Panc1 (cell line): ENCODE data around the gene NANS. TPM values are rescaled to one million over a fixed set of nuclear protein-coding genes. Genes with fewer than 3 reads are reported as not detected.

ENCODE experiments used
- ATAC-seq: fragments of 200-7000 bp; cut with Tn5 transposase; 2 replicates; pipeline ENCODE4 v1.9.1; 2020; ENCODE audit warnings: mild to moderate bottlenecking, moderate library complexity
- BruUV-seq: library from RNA; stranded (reverse); fragments of 400-500 nt; replicated peaks from 2 replicates; lab custom pipeline; 2021; lab: Mats Ljungman, UMichigan
- CTCF ChIA-PET: fragments of 300-600 bp; sonication (Branson Sonifier 250); formaldehyde crosslinking; loops from one replicate; lab custom pipeline; 2022; ENCODE audit warnings: antibody characterized with exemption; lab: Charles Lee
- POLR2A ChIA-PET: fragments of 300-600 bp; sonication (Branson Sonifier 250); formaldehyde crosslinking; loops from one replicate; lab custom pipeline; 2022; ENCODE audit warnings: antibody characterized with exemption; lab: Charles Lee
- DNase-seq: peaks from one replicate; pipeline ENCODE4 v3.0.0-alpha.2; 2010; ENCODE audit warnings: low read depth, low spot score
- H3K27ac ChIP-seq: 2 replicates; pipeline ENCODE4 v1.5.1; 2011; ENCODE audit warnings: mild to moderate bottlenecking, low read length, inconsistent platforms
- H3K27me3 ChIP-seq: fragments of 200-500 bp; sonication (Bioruptor generic); 2 replicates; pipeline ENCODE4 v1.6.0; 2014; ENCODE audit warnings: low read length, inconsistent platforms; ENCODE audit not compliant: control insufficient read depth, insufficient read depth
- H3K36me3 ChIP-seq: fragments of 200-500 bp; sonication (Bioruptor generic); 2 replicates; pipeline ENCODE4 v1.5.1; 2014; ENCODE audit warnings: inconsistent platforms, mild to moderate bottlenecking, low read length, moderate library complexity; ENCODE audit not compliant: control insufficient read depth, insufficient read depth
- H3K4me1 ChIP-seq: 2 replicates; pipeline ENCODE4 v1.5.1; 2011; ENCODE audit warnings: inconsistent platforms, mild to moderate bottlenecking, low read length, moderate library complexity; ENCODE audit not compliant: control insufficient read depth, insufficient read depth
- H3K4me3 ChIP-seq, 2 experiments: 2 replicates each; pipeline ENCODE4 v1.5.1; 2011 to 2012; ENCODE audit warnings: low read depth in 2 of 2, low read length in 2 of 2, mild to moderate bottlenecking in 2 of 2, inconsistent platforms in 1 of 2, moderate library complexity in 1 of 2
- H3K9me3 ChIP-seq: fragments of 200-500 bp; sonication (Bioruptor generic); 2 replicates; pipeline ENCODE4 v1.5.1; 2014; ENCODE audit warnings: low read depth, mild to moderate bottlenecking, inconsistent platforms, low read length, moderate library complexity; ENCODE audit not compliant: control insufficient read depth, insufficient read depth
- POLR2AphosphoS5 ChIP-seq: IDR thresholded peaks from 2 replicates; pipeline ENCODE4 v1.6.1; 2012; ENCODE audit warnings: mild to moderate bottlenecking, low read depth, low read length, moderate library complexity
- SIN3A ChIP-seq: IDR thresholded peaks from 2 replicates; pipeline ENCODE4 v1.6.1; 2012; ENCODE audit warnings: low read depth, mild to moderate bottlenecking, low read length, moderate library complexity, borderline replicate concordance; ENCODE audit not compliant: insufficient read depth
- TCF7L2 ChIP-seq: IDR thresholded peaks from 2 replicates; pipeline ENCODE4 v1.6.1; 2011; ENCODE audit warnings: mild to moderate bottlenecking, low read depth, low read length, inconsistent platforms
- in situ Hi-C: cut with HindIII; loops from 2 replicates; pipeline ENCODE4 v1.10.0; 2016; ENCODE audit warnings: low sequenced_read_pairs, low pct_unique_long_range_greater_than_20kb
- intact Hi-C: fragments of 100-400 bp; cut with micrococcal nuclease; formaldehyde crosslinking; loops from one replicate; pipeline ENCODE4 v1.10.0; 2022; ENCODE audit not compliant: unreplicated experiment
- total RNA-seq: library from RNA; stranded (reverse); gene quantifications from one replicate; pipeline ENCODE4 v1.2.1, GENCODE V29; 2021; ENCODE audit not compliant: unreplicated experiment
- TF ChIP-seq, protein P1 (sequence below): fragments of 450-650 bp; IDR thresholded peaks from 2 replicates; pipeline ENCODE4 v1.5.1; 2017; ENCODE audit warnings: mild to moderate bottlenecking
- TF ChIP-seq, protein P2 (sequence below), 2 experiments: IDR thresholded peaks; 2 replicates each; pipeline ENCODE4 v1.6.1; 2011 to 2012; ENCODE audit warnings: low read depth in 2 of 2, control low read depth in 1 of 2, low read length in 1 of 2, mild to moderate bottlenecking in 1 of 2, moderate library complexity in 1 of 2; ENCODE audit not compliant: insufficient read depth in 1 of 2

NANS gene
- total RNA-seq, 1 experiment from 2014 or later, result 41.0 TPM

DNA sequence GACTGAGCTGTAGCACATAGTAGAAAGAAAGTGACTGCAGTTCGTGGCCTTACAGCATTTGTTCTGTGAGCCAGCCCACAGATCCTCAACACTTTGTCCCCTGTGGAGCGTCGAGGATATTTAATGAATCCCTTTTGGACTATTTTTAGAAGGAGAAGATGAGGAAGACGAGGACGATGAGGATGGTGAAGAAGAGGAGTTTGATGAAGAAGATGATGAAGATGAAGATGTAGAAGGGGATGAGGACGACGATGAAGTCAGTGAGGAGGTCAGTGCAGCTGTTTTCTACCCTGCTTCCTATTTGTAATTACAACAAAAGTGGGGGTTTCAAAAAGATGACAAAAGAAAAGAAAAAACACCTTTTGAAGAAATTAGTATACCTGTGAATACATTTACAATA is 45.4 kb upstream of the NANS start:
- ATAC-seq (no peak), DNase-seq (no peak)
- no peaks in the 10 kb centered on the region for H3K4me1 ChIP-seq
- no TSS peak for BruUV-seq
- in situ Hi-C loops, result no loop called here
- peaks cover 47% of the 10 kb centered on the region for H3K36me3 ChIP-seq
- intact Hi-C loops, result no loop called here
- CTCF ChIA-PET, result no interaction called here
- TF ChIP-seq POLR2AphosphoS5, result no peak
- TF ChIP-seq, protein P1, sequence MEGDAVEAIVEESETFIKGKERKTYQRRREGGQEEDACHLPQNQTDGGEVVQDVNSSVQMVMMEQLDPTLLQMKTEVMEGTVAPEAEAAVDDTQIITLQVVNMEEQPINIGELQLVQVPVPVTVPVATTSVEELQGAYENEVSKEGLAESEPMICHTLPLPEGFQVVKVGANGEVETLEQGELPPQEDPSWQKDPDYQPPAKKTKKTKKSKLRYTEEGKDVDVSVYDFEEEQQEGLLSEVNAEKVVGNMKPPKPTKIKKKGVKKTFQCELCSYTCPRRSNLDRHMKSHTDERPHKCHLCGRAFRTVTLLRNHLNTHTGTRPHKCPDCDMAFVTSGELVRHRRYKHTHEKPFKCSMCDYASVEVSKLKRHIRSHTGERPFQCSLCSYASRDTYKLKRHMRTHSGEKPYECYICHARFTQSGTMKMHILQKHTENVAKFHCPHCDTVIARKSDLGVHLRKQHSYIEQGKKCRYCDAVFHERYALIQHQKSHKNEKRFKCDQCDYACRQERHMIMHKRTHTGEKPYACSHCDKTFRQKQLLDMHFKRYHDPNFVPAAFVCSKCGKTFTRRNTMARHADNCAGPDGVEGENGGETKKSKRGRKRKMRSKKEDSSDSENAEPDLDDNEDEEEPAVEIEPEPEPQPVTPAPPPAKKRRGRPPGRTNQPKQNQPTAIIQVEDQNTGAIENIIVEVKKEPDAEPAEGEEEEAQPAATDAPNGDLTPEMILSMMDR, result no peak
- no peak overlapping the region for H3K4me3 ChIP-seq
- H3K27ac ChIP-seq, result no peak overlapping the region
- POLR2A ChIA-PET, result no interaction called here
- no peaks in the 10 kb centered on the region for H3K27me3 ChIP-seq
- H3K9me3 ChIP-seq, result no peaks in the 10 kb centered on the region

DNA sequence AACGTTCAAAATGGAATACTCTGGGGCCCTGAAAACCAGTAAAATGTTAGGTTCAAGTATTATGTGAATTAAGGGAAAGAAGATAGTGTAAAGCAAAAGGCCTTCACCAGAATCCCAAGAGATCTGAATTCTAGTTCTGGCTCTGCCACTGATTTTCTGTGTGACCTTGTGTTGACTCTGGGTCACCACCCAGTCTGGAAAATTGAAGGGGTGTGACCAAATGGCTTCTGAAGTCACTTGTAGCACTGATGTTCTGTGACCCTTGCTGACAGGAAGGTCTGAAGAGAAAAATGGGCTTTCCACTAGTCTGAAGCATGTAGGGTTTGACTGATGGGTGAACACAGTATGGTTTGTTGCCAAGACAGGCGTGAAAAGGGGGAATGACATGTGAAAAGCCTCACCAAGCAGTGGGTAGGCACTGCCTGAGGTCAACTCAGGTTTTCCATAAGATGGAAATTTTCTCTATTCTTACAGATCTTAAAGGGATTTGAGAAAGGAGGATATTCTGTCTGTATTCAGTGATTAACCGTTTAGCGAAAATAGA is 40.3 kb upstream of the NANS start:
- POLR2A ChIA-PET, result no interaction called here
- ATAC-seq, result no peak
- CTCF ChIA-PET, result no interaction called here
- no peaks in the 10 kb centered on the region for H3K9me3 ChIP-seq
- no peak overlapping the region for H3K27ac ChIP-seq
- H3K4me1 ChIP-seq, result no peaks in the 10 kb centered on the region
- no peak for DNase-seq
- no peaks in the 10 kb centered on the region for H3K27me3 ChIP-seq
- H3K36me3 ChIP-seq, result peaks cover 28% of the 10 kb centered on the region
- no TSS peak for BruUV-seq
- TF ChIP-seq, protein P2, sequence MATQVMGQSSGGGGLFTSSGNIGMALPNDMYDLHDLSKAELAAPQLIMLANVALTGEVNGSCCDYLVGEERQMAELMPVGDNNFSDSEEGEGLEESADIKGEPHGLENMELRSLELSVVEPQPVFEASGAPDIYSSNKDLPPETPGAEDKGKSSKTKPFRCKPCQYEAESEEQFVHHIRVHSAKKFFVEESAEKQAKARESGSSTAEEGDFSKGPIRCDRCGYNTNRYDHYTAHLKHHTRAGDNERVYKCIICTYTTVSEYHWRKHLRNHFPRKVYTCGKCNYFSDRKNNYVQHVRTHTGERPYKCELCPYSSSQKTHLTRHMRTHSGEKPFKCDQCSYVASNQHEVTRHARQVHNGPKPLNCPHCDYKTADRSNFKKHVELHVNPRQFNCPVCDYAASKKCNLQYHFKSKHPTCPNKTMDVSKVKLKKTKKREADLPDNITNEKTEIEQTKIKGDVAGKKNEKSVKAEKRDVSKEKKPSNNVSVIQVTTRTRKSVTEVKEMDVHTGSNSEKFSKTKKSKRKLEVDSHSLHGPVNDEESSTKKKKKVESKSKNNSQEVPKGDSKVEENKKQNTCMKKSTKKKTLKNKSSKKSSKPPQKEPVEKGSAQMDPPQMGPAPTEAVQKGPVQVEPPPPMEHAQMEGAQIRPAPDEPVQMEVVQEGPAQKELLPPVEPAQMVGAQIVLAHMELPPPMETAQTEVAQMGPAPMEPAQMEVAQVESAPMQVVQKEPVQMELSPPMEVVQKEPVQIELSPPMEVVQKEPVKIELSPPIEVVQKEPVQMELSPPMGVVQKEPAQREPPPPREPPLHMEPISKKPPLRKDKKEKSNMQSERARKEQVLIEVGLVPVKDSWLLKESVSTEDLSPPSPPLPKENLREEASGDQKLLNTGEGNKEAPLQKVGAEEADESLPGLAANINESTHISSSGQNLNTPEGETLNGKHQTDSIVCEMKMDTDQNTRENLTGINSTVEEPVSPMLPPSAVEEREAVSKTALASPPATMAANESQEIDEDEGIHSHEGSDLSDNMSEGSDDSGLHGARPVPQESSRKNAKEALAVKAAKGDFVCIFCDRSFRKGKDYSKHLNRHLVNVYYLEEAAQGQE (IDR thresholded peaks at IDR 0.05; ENCODE audit: insufficient read depth in 1 of 2, low read depth in 2 of 2, low read length in 1 of 2), result no peak
- TF ChIP-seq TCF7L2 (no peak), SIN3A (no peak), POLR2AphosphoS5 (no peak)
- TF ChIP-seq, protein P1, result no peak
- intact Hi-C loops (no loop called here), in situ Hi-C loops (no loop called here)
- no peak overlapping the region for H3K4me3 ChIP-seq
